ENCODE data around the gene ALPI. TPM values are rescaled to one million over a fixed set of nuclear protein-coding genes. Genes with fewer than 3 reads are reported as not detected.
A peak's percentile ranks its signal among the peaks of the same experiment; 100 is the strongest.
"Not testable (repeated sequence)": the region's sequence is repeated elsewhere in the genome, so short reads cannot be mapped to it uniquely, and the experiment has no call there.

ALPI gene
- total RNA-seq, 1 experiment from 2014 or later, result 5.3 TPM

GRCh38 chr2:232421189-232421785 lies 34.7 kb upstream of the ALPI start:
- BruUV-seq (replicated peaks), result no TSS peak
- no peaks in the 10 kb centered on the region for H3K9me3 ChIP-seq
- no peaks in the 10 kb centered on the region for H3K36me3 ChIP-seq (ENCODE audit: control insufficient read depth, insufficient read depth, low read length)
- H3K4me1 Mint-ChIP-seq (ENCODE audit: low read depth, unreplicated experiment), result no peaks in the 10 kb centered on the region
- peaks cover 4% of the 10 kb centered on the region for H3K36me3 Mint-ChIP-seq (ENCODE audit: insufficient read depth, unreplicated experiment)
- no peaks in the 10 kb centered on the region for H3K27me3 Mint-ChIP-seq (ENCODE audit: insufficient read depth, unreplicated experiment)
- CTCF ChIA-PET, result no interaction called here
- DNase-seq, result no peak
- no peak overlapping the region for H3K27ac Mint-ChIP-seq (ENCODE audit: unreplicated experiment)
- H3K4me1 ChIP-seq, result no peaks in the 10 kb centered on the region
- no peaks in the 10 kb centered on the region for H3K27me3 ChIP-seq (replicated peaks; ENCODE audit: control insufficient read depth, insufficient read depth, low read length)
- no peak for TF ChIP-seq CTCF (IDR thresholded peaks at IDR 0.05; ENCODE audit: insufficient read depth in 1 of 2, low read depth in 1 of 2, low read length in 1 of 2, severe bottlenecking in 1 of 2, unreplicated experiment in 1 of 2)
- H3K4me3 ChIP-seq (ENCODE audit: low read depth, low read length), result no peak overlapping the region
- intact Hi-C loops (cut with micrococcal nuclease; ENCODE audit: unreplicated experiment), result loop anchor here (5.0 kb wide), 1 partner anchor 34 kb away; no protein-coding TSS in a partner anchor
- H3K4me3 Mint-ChIP-seq (ENCODE audit: unreplicated experiment), result no peak overlapping the region
- H3K9me3 Mint-ChIP-seq (ENCODE audit: unreplicated experiment), result peaks cover 11% of the 10 kb centered on the region
- POLR2A ChIA-PET, result no interaction called here

GRCh38 chr2:232422051-232422450 lies 33.9 kb upstream of the ALPI start:
- peak overlapping the region; percentile 6 for H3K4me3 Mint-ChIP-seq (ENCODE audit: unreplicated experiment)
- Histone ChIP-seq H3K27me3 (replicated peaks; ENCODE audit: control insufficient read depth, insufficient read depth, low read length) (no peaks in the 10 kb centered on the region), H3K9me3 (no peaks in the 10 kb centered on the region), H3K36me3 (ENCODE audit: control insufficient read depth, insufficient read depth, low read length) (no peaks in the 10 kb centered on the region), H3K4me1 (no peaks in the 10 kb centered on the region), H3K4me3 (ENCODE audit: low read depth, low read length) (no peak overlapping the region)
- H3K36me3 Mint-ChIP-seq (ENCODE audit: insufficient read depth, unreplicated experiment), result peaks cover 4% of the 10 kb centered on the region
- ChIA-PET POLR2A (no interaction called here), CTCF (no interaction called here)
- BruUV-seq (replicated peaks), result no TSS peak
- DNase-seq, result no peak
- no peak overlapping the region for H3K27ac Mint-ChIP-seq (ENCODE audit: unreplicated experiment)
- no peaks in the 10 kb centered on the region for H3K27me3 Mint-ChIP-seq (ENCODE audit: insufficient read depth, unreplicated experiment)
- intact Hi-C loops (cut with micrococcal nuclease; ENCODE audit: unreplicated experiment), result loop anchor here (5.0 kb wide), 1 partner anchor 35 kb away; no protein-coding TSS in a partner anchor
- no peaks in the 10 kb centered on the region for H3K4me1 Mint-ChIP-seq (ENCODE audit: low read depth, unreplicated experiment)
- peaks cover 11% of the 10 kb centered on the region for H3K9me3 Mint-ChIP-seq (ENCODE audit: unreplicated experiment)
- no peak for TF ChIP-seq CTCF (IDR thresholded peaks at IDR 0.05; ENCODE audit: insufficient read depth in 1 of 2, low read depth in 1 of 2, low read length in 1 of 2, severe bottlenecking in 1 of 2, unreplicated experiment in 1 of 2)

- H3K4me3 Mint-ChIP-seq (ENCODE audit: unreplicated experiment); H3K27me3 Mint-ChIP-seq (ENCODE audit: insufficient read depth, unreplicated experiment); BruUV-seq (replicated peaks); H3K4me1 ChIP-seq; H3K4me3 ChIP-seq (ENCODE audit: low read depth, low read length); H3K36me3 Mint-ChIP-seq (ENCODE audit: insufficient read depth, unreplicated experiment); H3K27ac Mint-ChIP-seq (ENCODE audit: unreplicated experiment); H3K9me3 ChIP-seq; H3K36me3 ChIP-seq (ENCODE audit: control insufficient read depth, insufficient read depth, low read length); H3K27me3 ChIP-seq (replicated peaks; ENCODE audit: control insufficient read depth, insufficient read depth, low read length); CTCF ChIA-PET; DNase-seq; POLR2A ChIA-PET; H3K4me1 Mint-ChIP-seq (ENCODE audit: low read depth, unreplicated experiment): not testable (repeated sequence)
- intact Hi-C loops (cut with micrococcal nuclease; ENCODE audit: unreplicated experiment), result loop anchor here (5.0 kb wide), 1 partner anchor 36 kb away; no protein-coding TSS in a partner anchor
- peaks cover 11% of the 10 kb centered on the region for H3K9me3 Mint-ChIP-seq (ENCODE audit: unreplicated experiment)
These were observed 33.0 kb upstream of the ALPI start for GRCh38 chr2:232422996-232423395.

- H3K4me1 ChIP-seq; H3K4me1 Mint-ChIP-seq (ENCODE audit: low read depth, unreplicated experiment); H3K9me3 ChIP-seq; CTCF ChIA-PET; POLR2A ChIA-PET; H3K36me3 Mint-ChIP-seq (ENCODE audit: insufficient read depth, unreplicated experiment); H3K27ac Mint-ChIP-seq (ENCODE audit: unreplicated experiment); H3K4me3 Mint-ChIP-seq (ENCODE audit: unreplicated experiment); H3K27me3 ChIP-seq (replicated peaks; ENCODE audit: control insufficient read depth, insufficient read depth, low read length); H3K4me3 ChIP-seq (ENCODE audit: low read depth, low read length); DNase-seq; H3K27me3 Mint-ChIP-seq (ENCODE audit: insufficient read depth, unreplicated experiment); BruUV-seq (replicated peaks); H3K36me3 ChIP-seq (ENCODE audit: control insufficient read depth, insufficient read depth, low read length): not testable (repeated sequence)
- intact Hi-C loops (cut with micrococcal nuclease; ENCODE audit: unreplicated experiment), result loop anchor here (5.0 kb wide), 1 partner anchor 36 kb away; no protein-coding TSS in a partner anchor
- peaks cover 11% of the 10 kb centered on the region for H3K9me3 Mint-ChIP-seq (ENCODE audit: unreplicated experiment)
These were observed 32.5 kb upstream of the ALPI start for GRCh38 chr2:232423407-232423806.
